ENCODE results near the gene CPT1A.

Gene CPT1A

DNA sequence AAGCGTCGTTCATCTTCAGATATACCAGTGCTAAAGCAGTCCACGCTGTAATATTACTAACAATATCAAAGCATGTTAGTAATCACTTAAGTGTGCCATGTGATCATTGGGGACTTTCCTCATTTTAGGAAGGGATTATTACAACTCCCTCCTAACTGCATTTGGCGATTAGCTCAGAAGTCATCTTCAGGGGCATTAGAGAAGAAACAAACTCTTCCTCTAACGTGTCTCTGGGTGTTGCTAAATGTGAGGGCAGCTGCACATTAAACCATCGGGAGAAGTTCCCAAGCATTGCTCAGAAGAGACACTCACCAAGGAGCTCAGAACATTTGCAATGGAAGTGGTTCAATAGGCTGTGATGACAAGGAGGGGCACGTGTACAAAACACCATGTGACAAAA lies 107.6 kb downstream of the CPT1A start:
- TF ChIP-seq, protein P1, sequence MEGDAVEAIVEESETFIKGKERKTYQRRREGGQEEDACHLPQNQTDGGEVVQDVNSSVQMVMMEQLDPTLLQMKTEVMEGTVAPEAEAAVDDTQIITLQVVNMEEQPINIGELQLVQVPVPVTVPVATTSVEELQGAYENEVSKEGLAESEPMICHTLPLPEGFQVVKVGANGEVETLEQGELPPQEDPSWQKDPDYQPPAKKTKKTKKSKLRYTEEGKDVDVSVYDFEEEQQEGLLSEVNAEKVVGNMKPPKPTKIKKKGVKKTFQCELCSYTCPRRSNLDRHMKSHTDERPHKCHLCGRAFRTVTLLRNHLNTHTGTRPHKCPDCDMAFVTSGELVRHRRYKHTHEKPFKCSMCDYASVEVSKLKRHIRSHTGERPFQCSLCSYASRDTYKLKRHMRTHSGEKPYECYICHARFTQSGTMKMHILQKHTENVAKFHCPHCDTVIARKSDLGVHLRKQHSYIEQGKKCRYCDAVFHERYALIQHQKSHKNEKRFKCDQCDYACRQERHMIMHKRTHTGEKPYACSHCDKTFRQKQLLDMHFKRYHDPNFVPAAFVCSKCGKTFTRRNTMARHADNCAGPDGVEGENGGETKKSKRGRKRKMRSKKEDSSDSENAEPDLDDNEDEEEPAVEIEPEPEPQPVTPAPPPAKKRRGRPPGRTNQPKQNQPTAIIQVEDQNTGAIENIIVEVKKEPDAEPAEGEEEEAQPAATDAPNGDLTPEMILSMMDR (IDR thresholded peaks at IDR 0.05), result no peak

- TF ChIP-seq, protein P1 (IDR thresholded peaks at IDR 0.05), result no peak
Measured at GRCh38 chr11:68727783-68728182, 113.9 kb downstream of the CPT1A start.

DNA sequence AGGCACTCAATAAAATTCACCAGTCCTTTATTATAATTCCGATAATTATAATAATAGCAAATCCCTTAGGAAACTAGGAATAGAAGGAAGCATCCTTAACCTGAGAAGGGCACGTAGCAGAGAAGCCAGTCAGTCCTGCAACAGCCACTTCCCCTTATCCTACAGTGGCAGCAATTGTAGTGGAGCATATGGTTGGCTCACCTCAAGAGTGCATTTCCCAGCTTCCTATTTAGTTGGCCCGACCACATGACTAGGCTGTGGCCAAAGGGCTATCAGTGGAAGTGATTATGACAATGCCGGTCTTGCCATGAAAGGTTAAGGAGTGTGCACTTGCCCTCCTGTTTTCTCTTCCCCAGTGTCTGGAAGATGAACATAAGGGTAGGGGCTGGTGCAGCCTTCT lies 117.4 kb downstream of the CPT1A start:
- TF ChIP-seq, protein P1 (IDR thresholded peaks at IDR 0.05), result no peak

- TF ChIP-seq, protein P1 (IDR thresholded peaks at IDR 0.05), result no peak
Measured at GRCh38 chr11:68722143-68722542, 119.6 kb downstream of the CPT1A start.

DNA sequence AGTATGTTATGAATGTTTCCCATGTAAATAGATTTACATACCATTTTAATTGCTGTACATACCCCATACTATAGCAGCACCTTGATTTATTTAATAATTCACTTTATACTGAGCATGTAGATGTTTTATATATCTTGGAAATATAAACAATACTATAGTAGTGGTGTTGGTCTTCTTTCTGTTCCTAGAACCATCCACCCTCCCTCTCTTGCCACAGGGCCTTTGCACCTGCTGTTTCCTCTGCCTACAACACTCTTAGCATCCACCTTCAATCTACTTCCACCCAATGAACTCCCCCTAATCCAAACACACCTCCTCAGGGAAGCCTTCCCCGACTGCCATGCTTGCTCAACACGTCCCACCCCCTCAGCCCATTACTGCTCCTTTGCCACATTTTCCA lies 120.6 kb downstream of the CPT1A start:
- TF ChIP-seq, protein P1 (IDR thresholded peaks at IDR 0.05), result no peak

- TF ChIP-seq, protein P1 (IDR thresholded peaks at IDR 0.05), result no peak
Measured at GRCh38 chr11:68715456-68716122, 126.1 kb downstream of the CPT1A start.

- TF ChIP-seq, protein P1 (IDR thresholded peaks at IDR 0.05), result no peak
Measured at GRCh38 chr11:68714060-68714856, 127.5 kb downstream of the CPT1A start.

Measured in LNCAP (cell line).